HEK293 (cell line): ENCODE data around the gene DIS3L2.

ENCODE experiments used
- ZFP3 ChIP-seq: fragments of 450-650 bp; formaldehyde crosslinking; IDR thresholded peaks from 2 replicates; pipeline ENCODE4 v1.5.1; 2016; ENCODE audit warnings: low read depth, missing biosample characterization, missing genetic modification characterization
- ZFP69B ChIP-seq: fragments of 450-650 bp; formaldehyde crosslinking; IDR thresholded peaks from 2 replicates; pipeline ENCODE4 v1.5.1; 2016; ENCODE audit warnings: missing biosample characterization, missing genetic modification characterization
- ZNF146 ChIP-seq: fragments of 450-650 bp; formaldehyde crosslinking; IDR thresholded peaks from 2 replicates; pipeline ENCODE4 v1.5.1; 2016; ENCODE audit warnings: missing biosample characterization, missing genetic modification characterization
- ZNF157 ChIP-seq: fragments of 450-650 bp; formaldehyde crosslinking; IDR thresholded peaks from 2 replicates; pipeline ENCODE4 v1.5.1; 2016; ENCODE audit warnings: missing biosample characterization, missing genetic modification characterization
- ZNF202 ChIP-seq: fragments of 450-650 bp; formaldehyde crosslinking; IDR thresholded peaks from 2 replicates; pipeline ENCODE4 v1.5.1; 2016; ENCODE audit warnings: missing biosample characterization, missing genetic modification characterization, borderline replicate concordance
- ZNF501 ChIP-seq: fragments of 450-650 bp; formaldehyde crosslinking; IDR thresholded peaks from 2 replicates; pipeline ENCODE4 v1.5.1; 2016; ENCODE audit warnings: missing biosample characterization, missing genetic modification characterization
- ZNF549 ChIP-seq: fragments of 450-650 bp; IDR thresholded peaks from 2 replicates; pipeline ENCODE4 v1.5.1; 2018; ENCODE audit warnings: missing biosample characterization, missing genetic modification characterization, mild to moderate bottlenecking, inconsistent platforms, moderate library complexity
- ZNF658 ChIP-seq: fragments of 450-650 bp; formaldehyde crosslinking; IDR thresholded peaks from 2 replicates; pipeline ENCODE4; 2016; ENCODE audit warnings: missing biosample characterization, missing genetic modification characterization
- TF ChIP-seq, protein P1 (sequence below): fragments of 450-650 bp; formaldehyde crosslinking; optimal IDR thresholded peaks from 2 replicates; pipeline ENCODE3; 2016; ENCODE audit warnings: missing biosample characterization, mild to moderate bottlenecking, missing genetic modification characterization
- TF ChIP-seq, protein P2 (sequence below): fragments of 450-650 bp; formaldehyde crosslinking; IDR thresholded peaks from 2 replicates; pipeline ENCODE4 v1.5.1; 2016; ENCODE audit warnings: missing biosample characterization, missing genetic modification characterization
- TF ChIP-seq, protein P3 (sequence below): fragments of 450-650 bp; formaldehyde crosslinking; IDR thresholded peaks from 2 replicates; pipeline ENCODE4 v1.5.1; 2016; ENCODE audit warnings: missing biosample characterization, missing genetic modification characterization
- TF ChIP-seq, protein P4 (sequence below): fragments of 450-650 bp; formaldehyde crosslinking; IDR thresholded peaks from 2 replicates; pipeline ENCODE4 v1.5.1; 2016; ENCODE audit warnings: missing biosample characterization, missing genetic modification characterization

DNA sequence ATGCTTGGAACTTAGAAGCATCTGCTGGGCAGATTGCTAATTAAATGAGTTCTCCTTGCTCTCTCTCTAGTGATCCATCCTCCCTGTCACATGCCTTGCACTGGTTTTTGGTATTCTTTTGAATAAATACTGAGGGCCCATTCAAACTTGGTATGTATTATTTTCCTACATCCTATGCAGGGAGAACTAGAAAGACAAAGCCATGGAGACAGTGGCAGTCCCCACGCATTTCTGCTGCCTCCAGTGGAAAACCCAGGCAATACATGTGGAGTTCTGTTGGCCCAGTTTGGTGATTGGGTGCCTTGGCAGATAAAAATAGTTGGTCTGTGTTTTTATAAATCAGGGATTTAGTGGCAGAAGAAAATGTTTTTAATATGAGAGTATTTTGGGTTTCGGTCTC lies 68.7 kb downstream of the DIS3L2 start:
- TF ChIP-seq ZNF501 (no peak), ZNF549 (tag by site-specific recombination) (no peak), ZFP3 (tag by site-specific recombination) (no peak), ZNF146 (tag by site-specific recombination) (no peak), ZNF202 (tag by site-specific recombination) (no peak), ZNF157 (tag by site-specific recombination) (no peak), ZNF658 (no peak), ZFP69B (no peak)
- TF ChIP-seq, protein P1, sequence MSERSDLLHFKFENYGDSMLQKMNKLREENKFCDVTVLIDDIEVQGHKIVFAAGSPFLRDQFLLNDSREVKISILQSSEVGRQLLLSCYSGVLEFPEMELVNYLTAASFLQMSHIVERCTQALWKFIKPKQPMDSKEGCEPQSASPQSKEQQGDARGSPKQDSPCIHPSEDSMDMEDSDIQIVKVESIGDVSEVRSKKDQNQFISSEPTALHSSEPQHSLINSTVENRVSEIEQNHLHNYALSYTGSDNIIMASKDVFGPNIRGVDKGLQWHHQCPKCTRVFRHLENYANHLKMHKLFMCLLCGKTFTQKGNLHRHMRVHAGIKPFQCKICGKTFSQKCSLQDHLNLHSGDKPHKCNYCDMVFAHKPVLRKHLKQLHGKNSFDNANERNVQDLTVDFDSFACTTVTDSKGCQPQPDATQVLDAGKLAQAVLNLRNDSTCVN (tag by site-specific recombination): no peak
- TF ChIP-seq, protein P2, sequence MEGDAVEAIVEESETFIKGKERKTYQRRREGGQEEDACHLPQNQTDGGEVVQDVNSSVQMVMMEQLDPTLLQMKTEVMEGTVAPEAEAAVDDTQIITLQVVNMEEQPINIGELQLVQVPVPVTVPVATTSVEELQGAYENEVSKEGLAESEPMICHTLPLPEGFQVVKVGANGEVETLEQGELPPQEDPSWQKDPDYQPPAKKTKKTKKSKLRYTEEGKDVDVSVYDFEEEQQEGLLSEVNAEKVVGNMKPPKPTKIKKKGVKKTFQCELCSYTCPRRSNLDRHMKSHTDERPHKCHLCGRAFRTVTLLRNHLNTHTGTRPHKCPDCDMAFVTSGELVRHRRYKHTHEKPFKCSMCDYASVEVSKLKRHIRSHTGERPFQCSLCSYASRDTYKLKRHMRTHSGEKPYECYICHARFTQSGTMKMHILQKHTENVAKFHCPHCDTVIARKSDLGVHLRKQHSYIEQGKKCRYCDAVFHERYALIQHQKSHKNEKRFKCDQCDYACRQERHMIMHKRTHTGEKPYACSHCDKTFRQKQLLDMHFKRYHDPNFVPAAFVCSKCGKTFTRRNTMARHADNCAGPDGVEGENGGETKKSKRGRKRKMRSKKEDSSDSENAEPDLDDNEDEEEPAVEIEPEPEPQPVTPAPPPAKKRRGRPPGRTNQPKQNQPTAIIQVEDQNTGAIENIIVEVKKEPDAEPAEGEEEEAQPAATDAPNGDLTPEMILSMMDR (tag by site-specific recombination): no peak
- TF ChIP-seq, protein P3, sequence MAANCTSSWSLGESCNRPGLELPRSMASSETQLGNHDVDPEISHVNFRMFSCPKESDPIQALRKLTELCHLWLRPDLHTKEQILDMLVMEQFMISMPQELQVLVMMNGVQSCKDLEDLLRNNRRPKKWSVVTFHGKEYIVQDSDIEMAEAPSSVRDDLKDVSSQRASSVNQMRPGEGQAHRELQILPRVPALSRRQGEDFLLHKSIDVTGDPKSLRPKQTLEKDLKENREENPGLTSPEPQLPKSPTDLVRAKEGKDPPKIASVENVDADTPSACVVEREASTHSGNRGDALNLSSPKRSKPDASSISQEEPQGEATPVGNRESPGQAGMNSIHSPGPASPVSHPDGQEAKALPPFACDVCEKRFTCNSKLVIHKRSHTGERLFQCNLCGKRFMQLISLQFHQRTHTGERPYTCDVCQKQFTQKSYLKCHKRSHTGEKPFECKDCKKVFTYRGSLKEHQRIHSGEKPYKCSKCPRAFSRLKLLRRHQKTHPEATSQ: no peak
- TF ChIP-seq, protein P4, sequence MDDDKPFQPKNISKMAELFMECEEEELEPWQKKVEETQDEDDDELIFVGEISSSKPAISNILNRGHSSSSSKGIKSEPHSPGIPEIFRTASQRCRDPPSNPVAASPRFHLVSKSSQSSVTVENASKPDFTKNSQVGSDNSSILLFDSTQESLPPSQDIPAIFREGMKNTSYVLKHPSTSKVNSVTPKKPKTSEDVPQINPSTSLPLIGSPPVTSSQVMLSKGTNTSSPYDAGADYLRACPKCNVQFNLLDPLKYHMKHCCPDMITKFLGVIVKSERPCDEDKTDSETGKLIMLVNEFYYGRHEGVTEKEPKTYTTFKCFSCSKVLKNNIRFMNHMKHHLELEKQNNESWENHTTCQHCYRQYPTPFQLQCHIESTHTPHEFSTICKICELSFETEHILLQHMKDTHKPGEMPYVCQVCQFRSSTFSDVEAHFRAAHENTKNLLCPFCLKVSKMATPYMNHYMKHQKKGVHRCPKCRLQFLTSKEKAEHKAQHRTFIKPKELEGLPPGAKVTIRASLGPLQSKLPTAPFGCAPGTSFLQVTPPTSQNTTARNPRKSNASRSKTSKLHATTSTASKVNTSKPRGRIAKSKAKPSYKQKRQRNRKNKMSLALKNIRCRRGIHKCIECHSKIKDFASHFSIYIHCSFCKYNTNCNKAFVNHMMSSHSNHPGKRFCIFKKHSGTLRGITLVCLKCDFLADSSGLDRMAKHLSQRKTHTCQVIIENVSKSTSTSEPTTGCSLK (tag by site-specific recombination): no peak
